Heart right ventricle (tissue), 16 donors: ENCODE data around the gene EXD3. TPM values are rescaled to one million over a fixed set of nuclear protein-coding genes. Genes with fewer than 3 reads are reported as not detected.
A peak's percentile ranks its signal among the peaks of the same experiment; 100 is the strongest.

Experiments
- ATAC-seq, 8 donors: fragments of 200-7000 bp; cut with Tn5 transposase; one replicate each; pipeline ENCODE4 v1.9.1; 2020; ENCODE audit warnings: mild to moderate bottlenecking in 8 of 8, moderate library complexity in 8 of 8, moderate number of reproducible peaks in 1 of 8
- DNase-seq, 2 donors: peaks; one replicate each; pipeline ENCODE4 v3.0.0-alpha.2; 2020
- H3K27ac ChIP-seq, 10 donors: fragments of 200-600 bp; sonication (generic) in 2 of 10; one replicate each; pipeline versions ENCODE4 v1.5.0 to v1.8.0; 2020 to 2022; ENCODE audit warnings: mild to moderate bottlenecking in 3 of 10
- H3K27me3 ChIP-seq, 7 donors: fragments of 200-600 bp; one replicate each; pipeline ENCODE4 v1.8.0; 2021 to 2022; ENCODE audit warnings: mild to moderate bottlenecking in 2 of 7
- H3K36me3 ChIP-seq, 9 donors: fragments of 200-600 bp; sonication (generic) in 1 of 9; one replicate each; pipeline versions ENCODE4 v1.5.0 to v1.8.0; 2020 to 2022; ENCODE audit warnings: mild to moderate bottlenecking in 2 of 9
- H3K4me1 ChIP-seq, 9 donors: fragments of 200-600 bp; sonication (generic) in 1 of 9; one replicate each; pipeline versions ENCODE4 v1.5.0 to v1.8.0; 2020 to 2022; ENCODE audit warnings: mild to moderate bottlenecking in 4 of 9
- H3K4me3 ChIP-seq, 10 donors: fragments of 200-600 bp; sonication (generic) in 2 of 10; one replicate each; pipeline versions ENCODE4 v1.5.0 to v1.8.0; 2020 to 2022; ENCODE audit warnings: mild to moderate bottlenecking in 7 of 10, moderate library complexity in 2 of 10
- H3K9me3 ChIP-seq, 11 donors: fragments of 200-600 bp in 10 of 11; sonication (generic) in 2 of 11; one replicate each; pipeline versions ENCODE4 v1.5.0 to v1.8.0; 2013 to 2022; ENCODE audit warnings: mild to moderate bottlenecking in 2 of 11, control low read depth in 1 of 11, moderate library complexity in 1 of 11
- WGBS, 2 donors: extraction: QIAGEN DNeasy Blood & Tissue Kit; methylation state at CpG; one replicate each; pipeline ENCODE4 v1.1.7; 2013; ENCODE audit warnings: inconsistent platforms in 1 of 2; 5-methylcytosine and 5-hydroxymethylcytosine counted together
- intact Hi-C, 10 donors: fragments of 100-400 bp; cut with DNase I; formaldehyde crosslinking; loops; one replicate each; pipeline versions ENCODE4 v1.11.1 to v1.14.2; 2022
- polyA plus RNA-seq, 2 donors: library from polyadenylated mRNA; stranded (reverse); fragments of 200-250 nt; gene quantifications; one replicate each; pipeline ENCODE4 v1.2.3, GENCODE V29; 2013
- total RNA-seq, 10 donors: library from RNA; stranded (reverse); fragmentation: NEBNext Ultra II Directional in 3 of 10; extraction: Animal tissue kit (Norgen Biotek cat#: 25700) in 3 of 10; gene quantifications; one replicate each; pipeline versions ENCODE4 v1.2.1 to v1.2.4, GENCODE V29; 2021 to 2023
- TF ChIP-seq, protein P1 (sequence below), 9 donors: fragments of 200-600 bp; sonication (generic) in 2 of 9; IDR thresholded peaks; one replicate each; pipeline versions ENCODE4 v1.5.0 to v1.8.0; 2021 to 2022; ENCODE audit warnings: antibody characterized with exemption in 9 of 9, mild to moderate bottlenecking in 5 of 9, moderate library complexity in 1 of 9
- donor health status: Arrhythmogenic right ventricular cardiomyopathy.
- donor health status: ischemic (EF 13 %, LVEDD 7.1; RV severe dilation, severe dysfunction).
- donor health status: healthy with polysubstance abuse.
- donor health status: DM: no; HTN: yes; CAD: no.
- donor health status: DM: no; HTN: no; CAD: no.
- donor health status: ischemic (EF 25% LVEDD 6.9; RV normal size, moderate dysfunction).
- donor health status: ischemic (EF 25% LVEDD 5.7; RV mildly dilated, moderate dysfunction).
- donor health status: healthy.
- donor health status: DM: yes; HTN: yes; CAD: no.
- donor health status: Ischemic cardiomyopathy.
- donor health status: ischemic (EF 35%, LVEDD 5.7; RV mildly dilated, moderate dysfunction).
- donor health status: nonischemic (EF 11% LVEDD 7.7; RV severe dilation, severe dysfunction).
- donor health status: DM: yes; HTN: yes; CAD: no.
- donor health status: PGD.
- donor health status: ischemic (EF 29% LVEDD 5.4; RV normal size, mild dysfunction).
- donor health status: nonischemic (EF 23%, LVEDD 6.1; RV moderate dilation, normal function).

EXD3 gene
- total and polyA plus RNA-seq, 12 donors, result 5.8 to 33.0 (median 9.2) TPM

DNA sequence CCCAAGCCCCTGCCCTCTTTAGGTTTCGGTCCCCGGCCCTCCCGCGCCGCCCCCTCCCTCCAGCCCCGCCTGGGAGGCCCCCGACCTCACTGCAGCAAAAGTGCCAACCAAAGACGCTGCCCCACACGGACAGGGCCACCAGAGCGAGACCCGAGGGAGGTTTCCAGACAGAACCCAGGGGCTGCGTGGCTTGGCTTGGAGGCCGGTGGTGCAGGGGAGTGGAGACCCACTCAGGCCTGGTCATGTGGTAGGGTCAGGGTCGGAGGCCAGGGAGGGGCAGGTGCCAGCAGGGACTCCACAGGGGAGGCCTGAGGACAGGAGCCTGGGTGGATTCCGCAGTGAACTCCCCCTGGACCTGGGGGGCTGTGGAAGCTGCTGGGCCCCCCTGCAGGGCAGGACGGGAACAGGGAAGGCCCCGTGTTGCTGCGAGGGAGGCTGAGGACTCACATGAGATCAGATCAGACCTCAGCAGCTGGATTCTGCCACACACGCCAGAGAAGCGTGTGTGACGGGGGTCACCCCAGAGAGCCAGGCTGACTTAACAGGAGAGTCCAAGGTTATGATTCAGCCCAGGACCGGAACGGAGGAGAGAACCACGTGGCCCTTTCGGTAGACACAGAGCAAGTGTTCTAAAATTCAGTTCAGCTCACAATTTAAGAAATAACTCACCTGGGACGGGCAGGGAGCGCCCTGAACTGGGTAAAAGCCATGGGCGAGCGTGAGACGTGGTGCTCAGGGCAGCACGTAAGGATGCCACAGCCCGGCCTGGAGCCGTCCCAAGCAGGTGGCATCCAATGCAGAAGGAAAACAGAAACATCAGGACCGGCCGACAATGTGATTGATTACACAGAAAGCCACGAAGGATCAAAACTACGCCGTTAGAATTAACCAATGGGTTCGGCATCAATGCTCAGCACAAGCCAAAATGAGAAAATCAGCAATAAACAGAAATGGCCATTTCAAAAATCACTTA is 38.9 kb downstream of the EXD3 start:
- Histone ChIP-seq H3K27ac (no peak overlapping the region), H3K4me1 (peaks cover 0 to 22% (median 17%) of the 10 kb centered on the region in 9 donors), H3K36me3 (peaks cover 0 to 3% (median 0%) of the 10 kb centered on the region in 9 donors), H3K27me3 (no peaks in the 10 kb centered on the region), H3K9me3 (no peaks in the 10 kb centered on the region), H3K4me3 (no peak overlapping the region)
- DNase-seq (no peak), ATAC-seq (no peak)
- intact Hi-C loops, result no loop called here
- WGBS, 2 donors, result 91 to 93% methylated on average over 39 of the region's 39 CpGs
- TF ChIP-seq, protein P1, sequence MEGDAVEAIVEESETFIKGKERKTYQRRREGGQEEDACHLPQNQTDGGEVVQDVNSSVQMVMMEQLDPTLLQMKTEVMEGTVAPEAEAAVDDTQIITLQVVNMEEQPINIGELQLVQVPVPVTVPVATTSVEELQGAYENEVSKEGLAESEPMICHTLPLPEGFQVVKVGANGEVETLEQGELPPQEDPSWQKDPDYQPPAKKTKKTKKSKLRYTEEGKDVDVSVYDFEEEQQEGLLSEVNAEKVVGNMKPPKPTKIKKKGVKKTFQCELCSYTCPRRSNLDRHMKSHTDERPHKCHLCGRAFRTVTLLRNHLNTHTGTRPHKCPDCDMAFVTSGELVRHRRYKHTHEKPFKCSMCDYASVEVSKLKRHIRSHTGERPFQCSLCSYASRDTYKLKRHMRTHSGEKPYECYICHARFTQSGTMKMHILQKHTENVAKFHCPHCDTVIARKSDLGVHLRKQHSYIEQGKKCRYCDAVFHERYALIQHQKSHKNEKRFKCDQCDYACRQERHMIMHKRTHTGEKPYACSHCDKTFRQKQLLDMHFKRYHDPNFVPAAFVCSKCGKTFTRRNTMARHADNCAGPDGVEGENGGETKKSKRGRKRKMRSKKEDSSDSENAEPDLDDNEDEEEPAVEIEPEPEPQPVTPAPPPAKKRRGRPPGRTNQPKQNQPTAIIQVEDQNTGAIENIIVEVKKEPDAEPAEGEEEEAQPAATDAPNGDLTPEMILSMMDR (IDR thresholded peaks at IDR 0.05), result no peak

DNA sequence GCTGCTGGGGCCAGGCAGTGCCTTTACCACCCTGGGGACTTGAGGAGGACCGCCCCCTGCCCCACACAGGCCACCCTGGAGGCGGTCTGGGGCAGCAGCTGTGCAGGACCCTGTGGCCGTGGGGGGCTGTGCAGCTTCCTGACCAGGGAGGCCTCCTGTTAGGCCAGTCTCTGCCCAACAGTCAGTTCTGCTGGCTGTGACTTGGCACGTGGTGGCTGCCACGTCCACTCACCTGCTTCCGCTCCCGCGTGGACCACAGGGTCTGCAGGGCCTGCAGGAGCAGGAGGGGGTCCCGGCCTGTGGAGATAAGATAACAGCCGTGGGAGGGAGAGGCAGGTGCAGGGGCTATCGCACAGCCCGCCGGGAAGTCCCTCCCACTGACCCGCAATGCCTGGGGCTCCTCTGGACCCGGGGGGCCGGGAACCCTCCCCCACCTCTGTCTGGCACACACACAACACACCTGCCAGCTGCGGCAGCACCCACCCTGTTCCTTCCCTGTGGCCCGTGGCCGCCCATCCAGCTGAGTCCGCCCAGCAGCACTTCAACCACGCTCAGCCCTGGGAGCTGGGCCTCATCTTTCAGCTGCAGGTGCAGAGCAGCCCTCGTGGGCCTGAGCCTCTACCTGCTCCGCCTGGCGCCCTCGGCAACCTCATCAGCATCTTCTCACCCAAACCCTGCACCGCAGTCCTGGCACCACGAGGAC is 39.7 kb downstream of the EXD3 start:
- TF ChIP-seq, protein P1 (IDR thresholded peaks at IDR 0.05), result no peak
- Histone ChIP-seq H3K9me3 (no peaks in the 10 kb centered on the region), H3K27me3 (no peaks in the 10 kb centered on the region), H3K27ac (no peak overlapping the region), H3K4me1 (peaks cover 0 to 14% (median 14%) of the 10 kb centered on the region in 9 donors), H3K36me3 (peaks cover 0 to 3% (median 0%) of the 10 kb centered on the region in 9 donors), H3K4me3 (no peak overlapping the region)
- ATAC-seq, result no peak
- 70 to 79% methylated on average over 26 to 27 of the region's 27 CpGs for WGBS, 2 donors
- DNase-seq, result no peak
- intact Hi-C loops, result no loop called here

DNA sequence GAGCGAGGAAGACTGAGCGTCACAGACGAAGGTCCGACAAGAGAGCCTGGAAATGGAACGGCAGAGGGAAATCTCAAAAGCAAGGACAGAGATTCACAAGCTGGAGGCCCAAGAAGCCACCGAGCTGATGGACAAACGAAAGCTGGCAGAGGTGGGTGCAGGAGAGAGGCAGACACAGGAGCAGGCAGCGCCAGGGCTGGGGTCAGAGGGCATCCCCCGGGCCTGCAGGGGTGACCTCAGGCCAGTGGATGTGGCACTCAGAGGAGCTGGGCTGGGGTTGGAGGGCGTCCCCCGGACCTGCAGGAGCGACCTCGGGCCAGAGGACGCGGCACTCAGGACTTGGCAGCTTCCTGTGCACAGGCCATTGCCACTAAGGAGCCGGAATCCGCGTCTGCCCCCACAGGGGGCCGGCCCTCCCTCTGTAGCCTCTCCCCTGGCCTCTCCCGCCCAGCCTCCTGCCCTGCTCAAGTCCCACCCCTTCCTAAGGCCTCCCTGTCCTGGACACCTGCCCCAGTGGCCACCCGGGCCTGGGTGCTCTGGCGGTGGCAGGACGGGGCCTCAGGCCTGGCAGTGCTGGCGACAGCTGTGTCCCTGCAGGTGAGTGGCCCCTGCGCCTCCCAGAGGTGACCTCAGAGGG is 40.4 kb downstream of the EXD3 start:
- WGBS, 2 donors, result 86 to 88% methylated on average over 23 to 25 of the region's 25 CpGs
- peaks cover 0 to 3% (median 0%) of the 10 kb centered on the region in 9 donors for H3K36me3 ChIP-seq
- TF ChIP-seq, protein P1 (IDR thresholded peaks at IDR 0.05), result no peak
- H3K27ac ChIP-seq, result no peak overlapping the region
- H3K9me3 ChIP-seq, result no peaks in the 10 kb centered on the region
- no peaks in the 10 kb centered on the region for H3K27me3 ChIP-seq
- H3K4me1 ChIP-seq, result peaks cover 0 to 8% (median 7%) of the 10 kb centered on the region in 9 donors
- intact Hi-C loops, result no loop called here
- ATAC-seq (peak in 3 of 8 donors; percentile 10 to 45 (median 13)), DNase-seq (no peak)
- H3K4me3 ChIP-seq, result no peak overlapping the region
